GM21619 (cell line): ENCODE data around the gene NTM.
"Not testable (repeated sequence)": the region's sequence is repeated elsewhere in the genome, so short reads cannot be mapped to it uniquely, and the experiment has no call there.

ENCODE experiments used
- ATAC-seq: cut with Tn5 transposase; IDR thresholded peaks from one replicate; pipeline ENCODE4 v1.9.1; 2021; ENCODE audit not compliant: unreplicated experiment

The NTM gene

DNA sequence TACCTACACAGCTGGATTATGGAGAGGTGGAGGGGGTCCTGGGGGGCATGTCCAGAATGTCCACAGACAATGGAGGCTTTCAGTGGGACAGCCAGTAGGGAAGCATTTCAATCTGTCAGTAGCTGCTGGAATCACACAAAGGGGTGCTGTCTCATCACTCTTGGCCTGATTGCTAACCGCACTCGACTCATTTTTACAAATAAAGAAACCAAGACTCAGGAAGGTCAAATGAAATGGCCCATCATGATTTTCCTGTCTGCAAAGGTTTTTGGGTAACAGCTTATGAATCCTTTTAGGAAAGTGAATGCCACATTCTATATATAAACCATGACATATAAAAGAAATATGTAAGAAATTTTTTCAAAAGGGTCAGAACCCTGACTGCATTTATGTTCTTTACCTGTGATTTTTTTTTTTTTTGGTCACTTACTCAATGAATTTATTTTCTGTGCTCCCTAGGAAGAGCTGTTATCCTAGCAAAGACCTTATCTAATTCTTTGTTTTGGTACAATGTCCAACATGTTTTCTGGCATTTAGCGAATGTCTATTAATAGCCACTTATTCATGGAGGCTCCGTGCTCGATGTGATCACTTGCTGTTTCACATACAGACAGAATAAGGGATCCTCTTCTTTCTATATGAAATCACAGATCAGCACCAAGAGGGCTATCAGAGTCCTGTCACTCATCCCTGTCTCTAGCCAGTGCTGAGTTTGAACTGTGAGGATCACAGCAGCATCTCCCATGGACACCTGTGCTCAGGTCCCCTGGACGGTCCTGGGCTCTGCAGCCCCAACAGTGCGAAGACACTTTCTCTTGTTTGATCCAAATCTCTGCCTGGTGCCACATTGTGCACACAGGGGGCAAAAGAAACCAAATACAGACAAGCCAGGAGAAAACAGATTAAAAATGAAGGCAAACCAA lies 979.7 kb downstream of the NTM start:
- ATAC-seq: no peak

- ATAC-seq: no peak
Observed at GRCh38 chr11:132351050-132351449, 980.6 kb downstream of the NTM start.

GRCh38 chr11:132352497-132352896 lies 982.1 kb downstream of the NTM start:
- no peak for ATAC-seq

- no peak for ATAC-seq
Observed at GRCh38 chr11:132353255-132353654, 982.8 kb downstream of the NTM start.

DNA sequence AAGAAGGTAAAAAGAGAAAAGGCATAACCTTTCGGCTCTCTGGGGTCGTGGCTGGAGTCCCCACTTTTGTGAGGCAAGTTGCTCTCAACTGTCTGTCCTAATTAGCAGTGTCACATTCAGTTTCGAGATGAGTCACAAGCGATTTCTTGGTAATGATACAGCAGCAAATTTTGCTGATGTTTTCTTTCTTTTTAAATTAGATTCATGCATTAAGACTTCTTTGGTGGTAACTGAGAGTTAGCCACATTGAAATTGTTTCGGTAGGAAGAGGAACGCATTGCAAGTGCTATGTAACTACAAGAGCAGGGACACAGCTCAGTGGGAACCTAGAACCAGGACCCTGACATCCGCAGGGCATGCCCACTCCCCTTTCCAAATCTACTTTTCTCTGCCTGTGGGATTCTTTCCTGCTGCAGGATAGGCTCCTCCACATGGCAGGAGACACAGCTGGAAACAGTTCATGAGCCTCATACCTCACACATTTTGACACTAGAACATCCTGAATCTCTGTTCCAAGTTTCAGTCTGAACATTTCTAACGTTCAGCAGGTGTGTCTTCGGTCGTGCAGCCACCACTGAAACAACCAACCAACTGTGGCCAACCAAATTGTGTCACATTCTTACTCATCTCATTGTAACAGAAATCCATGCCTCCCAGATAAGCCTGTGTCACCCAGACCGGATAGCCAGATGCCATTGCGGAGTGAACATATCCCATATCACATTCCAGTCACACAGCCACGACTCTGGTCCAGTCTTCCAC lies 987.6 kb downstream of the NTM start:
- ATAC-seq: peak; percentile 70

GRCh38 chr11:132358573-132358953 lies 988.1 kb downstream of the NTM start:
- ATAC-seq: peak; percentile 43

- ATAC-seq: no peak
Observed at GRCh38 chr11:132361011-132361550, 990.7 kb downstream of the NTM start.

- no peak for ATAC-seq
Observed at GRCh38 chr11:132365650-132366049, 995.2 kb downstream of the NTM start.

GRCh38 chr11:132367293-132367692 lies 996.9 kb downstream of the NTM start:
- ATAC-seq: no peak

GRCh38 chr11:132370114-132370513 lies 999.7 kb downstream of the NTM start:
- not testable (repeated sequence) for ATAC-seq

DNA sequence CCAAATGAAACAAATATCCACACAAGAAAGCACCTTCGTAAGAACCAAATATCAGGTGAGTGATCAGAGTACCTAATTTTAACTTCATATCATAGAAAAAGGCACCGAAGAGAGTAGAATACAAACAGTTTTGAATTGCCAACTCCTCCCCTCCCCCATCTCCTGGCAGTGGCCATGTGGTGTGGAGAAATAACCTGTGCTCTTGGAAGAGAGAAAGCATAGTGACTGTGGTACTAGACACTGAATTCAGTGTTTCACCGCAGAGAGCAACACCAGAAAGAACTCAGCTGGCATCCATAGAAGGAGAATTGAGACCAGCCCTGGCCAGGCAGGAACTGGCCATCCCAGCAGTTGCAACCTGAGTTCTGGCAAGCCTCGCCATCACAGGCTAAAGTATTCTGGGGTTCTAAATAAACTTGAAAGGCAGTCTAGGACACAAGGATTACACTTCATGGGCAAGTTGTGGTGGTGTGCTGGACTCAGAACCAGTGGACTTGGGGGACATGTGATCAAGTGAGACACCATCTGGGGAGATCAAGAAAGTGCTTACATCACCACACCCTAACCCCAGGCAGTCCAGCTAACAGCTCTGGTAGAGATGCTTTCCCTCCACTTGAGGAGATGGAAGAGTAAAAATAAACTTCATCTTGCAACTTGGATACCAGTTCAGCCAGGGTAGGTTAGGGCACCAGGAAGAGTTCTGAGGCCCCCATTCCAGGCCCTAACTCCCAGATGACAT lies 1003.2 kb downstream of the NTM start:
- ATAC-seq: no peak

GRCh38 chr11:132379540-132379939 lies 1009.1 kb downstream of the NTM start:
- ATAC-seq: no peak
